HG03378 (cell line): ENCODE data around the gene CMKLR1.

Experiments used
- ATAC-seq: cut with Tn5 transposase; IDR thresholded peaks from one replicate; pipeline ENCODE4 v1.9.1; 2021; ENCODE audit warnings: mild to moderate bottlenecking, moderate library complexity; ENCODE audit not compliant: unreplicated experiment

Gene CMKLR1

DNA sequence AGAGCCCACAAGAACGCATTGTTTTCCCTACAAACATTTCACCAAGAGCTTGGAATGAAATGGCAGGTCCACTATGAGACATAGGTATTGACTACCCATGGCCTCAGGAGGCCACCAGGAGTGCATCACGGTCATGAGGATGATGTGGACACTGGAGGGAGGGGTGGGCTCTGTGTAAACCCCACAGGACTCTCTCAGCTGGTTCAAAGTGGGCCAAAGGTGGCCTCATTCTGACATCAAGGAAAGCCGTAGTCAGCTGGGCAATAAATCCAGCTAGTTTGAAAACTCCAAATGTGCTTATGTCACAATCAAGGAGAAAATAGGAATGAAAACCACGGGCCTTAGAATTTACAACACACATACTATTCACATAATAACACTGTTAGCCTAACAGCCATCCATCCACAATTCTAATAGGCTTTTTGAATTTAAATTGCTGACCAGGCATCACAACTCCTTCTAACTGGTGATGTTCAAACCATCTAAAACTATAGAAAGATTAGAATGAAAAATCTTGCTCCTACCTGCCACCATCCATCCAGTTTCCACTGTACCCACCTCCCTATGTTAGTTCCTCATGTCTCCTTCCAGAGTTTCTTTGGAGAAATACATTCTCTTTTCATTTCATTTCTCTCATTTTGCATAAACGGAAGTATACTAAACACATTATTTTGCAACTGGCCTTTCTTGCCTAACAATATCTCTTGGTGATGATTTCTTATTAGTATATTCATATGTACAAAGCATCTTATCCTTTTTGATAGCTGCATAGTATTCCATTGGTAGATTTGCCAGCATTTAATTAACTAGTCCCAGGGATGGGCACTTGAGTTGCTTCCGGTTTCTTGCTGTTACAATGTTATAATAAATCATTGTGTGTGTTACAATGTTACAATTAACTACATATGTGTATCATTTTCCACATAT is 21.5 kb downstream of the CMKLR1 start:
- ATAC-seq = no peak

DNA sequence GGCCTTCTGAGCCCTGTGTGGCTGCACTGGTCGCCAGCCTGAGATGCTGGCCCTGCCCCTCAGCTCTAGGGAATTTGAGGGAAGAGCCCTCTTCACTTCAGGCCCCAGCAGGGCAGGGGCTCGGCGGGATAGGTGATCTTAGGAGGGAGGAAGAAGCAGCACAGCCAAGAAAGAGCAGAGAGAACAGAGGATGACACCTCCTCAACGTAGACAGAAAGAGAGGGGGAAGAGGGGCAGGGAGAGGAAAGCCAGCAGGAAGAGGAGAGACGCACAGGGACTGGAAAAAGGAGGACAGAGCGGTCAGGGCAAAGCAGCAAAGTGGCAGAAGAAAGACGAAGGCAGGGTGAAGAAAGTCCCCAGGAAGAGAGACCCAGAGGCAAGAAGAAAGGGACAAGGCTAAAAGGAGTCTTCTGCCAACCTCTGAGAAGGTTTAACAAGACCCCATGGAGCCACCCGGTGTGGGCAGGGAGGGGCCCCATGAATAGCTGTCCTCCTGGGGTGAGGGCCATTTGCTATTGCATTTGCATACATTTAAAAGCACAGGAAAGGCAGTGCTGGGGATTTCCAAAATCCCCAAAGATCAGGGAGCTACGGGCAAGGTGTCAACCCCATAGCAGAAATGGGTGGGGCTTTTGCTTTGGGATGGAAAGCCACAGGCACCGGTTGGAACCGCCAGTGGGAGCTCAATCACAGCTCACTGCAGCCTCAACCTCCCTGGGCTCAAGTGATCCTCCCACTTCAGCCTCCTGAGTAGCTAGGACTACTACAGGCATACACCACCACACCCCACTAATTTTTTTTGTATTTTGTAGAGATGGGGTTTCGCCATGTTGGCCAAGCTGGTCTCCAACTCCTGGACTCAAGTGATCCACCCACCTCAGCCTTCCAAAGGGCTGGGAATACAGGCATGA is 22.7 kb downstream of the CMKLR1 start:
- no peak for ATAC-seq

DNA sequence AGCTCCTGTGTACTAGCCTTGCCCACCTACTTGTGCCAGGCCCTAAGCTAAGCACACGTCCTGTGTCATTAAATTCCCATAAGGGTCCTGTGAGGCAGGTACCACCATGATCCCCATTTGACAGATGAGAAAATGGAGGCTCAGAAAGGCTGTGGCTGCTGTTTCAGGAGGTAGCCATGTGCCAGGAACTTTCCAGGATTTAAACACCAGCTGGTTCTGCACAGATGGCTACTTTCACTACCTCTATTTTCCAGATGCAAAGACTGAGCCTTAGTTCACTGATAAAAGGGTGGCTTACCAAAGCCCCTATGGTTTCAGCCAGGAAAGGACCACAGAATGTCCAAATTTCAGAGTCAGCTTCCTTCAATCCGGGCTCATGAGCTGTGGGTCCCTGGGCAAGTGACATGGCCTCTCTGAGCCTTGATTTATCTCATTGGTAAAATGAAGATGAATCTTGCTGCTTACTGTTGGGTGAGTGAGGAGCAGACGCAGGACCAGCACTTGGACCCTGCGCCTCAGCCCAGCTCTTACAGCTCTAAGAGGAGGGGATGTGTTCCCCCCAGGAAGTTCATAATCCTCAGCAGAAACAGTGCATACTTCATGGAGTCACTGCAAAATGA is 23.5 kb downstream of the CMKLR1 start:
- ATAC-seq = no peak

DNA sequence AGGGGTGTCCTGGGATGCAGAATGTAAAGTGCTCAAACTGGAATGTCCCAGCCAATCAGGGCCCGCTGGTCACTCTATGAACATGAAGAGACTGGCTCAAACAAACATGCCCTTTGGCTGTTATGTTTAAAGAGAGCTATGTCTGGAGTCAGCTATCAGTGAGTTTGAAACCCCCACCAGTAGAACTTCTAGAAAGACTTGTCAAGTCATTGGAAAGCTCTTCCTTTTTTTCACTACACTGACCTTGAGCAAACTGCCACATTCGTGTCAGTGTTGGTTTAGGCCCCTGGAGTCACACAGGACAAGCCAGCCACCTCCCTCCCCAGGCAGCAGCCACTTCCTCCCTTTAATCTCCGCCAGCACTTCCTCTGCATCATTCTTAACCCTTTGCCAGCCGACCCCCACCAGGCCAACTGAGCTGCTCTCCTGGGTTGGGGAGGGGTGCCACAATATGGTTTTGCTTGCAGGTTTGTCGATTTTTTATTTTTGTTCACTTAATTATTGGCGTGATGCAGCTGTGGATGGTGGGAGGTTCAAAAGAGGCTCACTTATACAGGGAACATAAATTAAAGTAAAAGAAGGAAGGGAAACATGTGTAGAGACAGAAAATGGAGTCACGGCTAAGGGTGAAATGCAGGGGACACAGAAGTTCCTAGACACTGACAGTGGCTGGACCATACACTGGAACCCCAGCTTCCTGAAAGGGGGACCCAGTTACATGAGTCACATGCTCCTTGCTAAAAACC is 25.3 kb downstream of the CMKLR1 start:
- no peak for ATAC-seq

DNA sequence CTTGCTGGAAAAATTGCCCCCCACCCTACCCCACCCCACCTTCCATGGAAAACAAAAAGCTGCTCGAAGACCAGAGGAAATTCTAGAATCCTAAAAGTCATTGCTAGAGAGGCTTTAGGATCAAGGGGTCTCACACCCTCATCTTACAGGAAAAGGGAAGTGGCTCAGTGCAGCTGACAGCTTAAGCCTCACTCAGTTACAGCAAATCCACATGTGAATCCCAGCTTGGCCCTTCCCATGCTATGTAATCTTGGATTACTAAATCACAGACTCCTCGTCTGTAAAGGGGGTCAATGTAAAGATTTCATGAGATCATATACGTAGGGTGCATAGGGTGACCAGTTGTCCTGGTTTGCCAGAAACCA is 25.9 kb downstream of the CMKLR1 start:
- no peak for ATAC-seq

DNA sequence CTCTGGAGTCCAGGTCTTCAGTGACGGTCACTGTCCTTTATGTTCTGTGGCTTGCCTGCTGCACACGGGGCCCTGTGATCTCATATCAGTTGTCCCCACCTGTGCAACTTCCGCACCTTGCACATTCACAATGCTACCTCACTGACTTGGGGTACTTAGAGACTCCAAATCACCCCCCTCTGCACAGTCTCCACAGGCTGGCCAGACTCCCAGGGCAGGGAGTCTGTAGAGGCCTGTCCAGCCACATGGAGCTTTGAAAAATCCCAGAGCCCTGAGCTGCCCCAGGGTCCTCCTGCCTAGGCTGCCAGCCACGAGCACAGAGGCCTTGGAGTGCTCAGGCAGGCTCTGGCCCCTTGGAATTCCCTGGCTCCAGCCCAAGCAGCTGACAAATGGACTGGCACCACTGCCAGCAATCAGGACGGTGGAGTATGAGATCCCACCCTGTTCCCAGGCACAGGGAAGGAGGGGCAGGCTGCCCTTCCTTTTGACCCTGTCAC is 26.4 kb downstream of the CMKLR1 start:
- no peak for ATAC-seq

DNA sequence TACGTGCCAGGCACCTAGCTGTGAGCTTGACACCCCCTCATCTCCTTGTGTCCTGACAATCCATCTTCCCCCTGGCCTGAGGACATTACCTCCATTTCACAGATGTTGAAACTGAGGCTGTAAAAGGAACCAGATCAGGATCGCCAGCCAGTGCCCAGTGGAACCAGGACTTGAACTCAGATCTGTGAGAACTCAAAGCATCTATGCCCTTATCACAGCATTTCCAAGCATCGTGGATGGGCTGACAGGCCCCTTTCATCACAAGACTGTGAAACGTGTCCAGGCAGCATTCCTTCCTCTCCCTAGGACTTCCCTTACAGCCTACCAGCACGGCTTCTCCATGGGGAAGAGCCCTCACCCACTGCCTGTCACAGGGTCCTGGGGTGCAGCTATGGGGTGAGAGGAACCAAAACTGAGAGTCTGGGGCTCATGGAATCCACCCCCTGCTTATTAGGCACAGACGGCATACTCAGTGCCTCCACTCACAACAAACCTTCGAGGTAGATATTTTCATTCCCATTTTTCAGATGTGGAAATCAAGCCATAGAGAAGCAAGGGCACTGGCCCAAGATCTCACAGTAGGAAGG is 26.9 kb downstream of the CMKLR1 start:
- ATAC-seq = no peak

DNA sequence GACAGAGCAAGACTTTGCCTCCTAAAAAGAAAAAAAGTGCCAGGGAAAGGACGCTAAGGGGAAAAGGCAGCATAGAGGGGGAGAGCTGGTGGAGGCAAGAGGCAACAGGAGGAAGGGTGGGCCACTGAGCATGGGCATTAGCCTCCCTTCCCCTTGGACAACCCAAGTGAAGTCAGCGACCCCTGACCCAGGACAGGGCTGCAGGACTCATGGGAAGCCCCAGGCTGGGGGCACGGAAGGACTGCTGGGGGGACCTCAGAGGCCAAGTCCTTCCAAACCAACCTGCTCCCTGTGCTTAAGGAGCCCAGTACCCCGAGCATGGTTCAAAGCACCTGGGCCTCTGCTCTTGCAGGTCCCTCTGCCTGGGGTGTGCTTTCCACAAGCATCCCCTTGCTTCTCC is 27.5 kb downstream of the CMKLR1 start:
- no peak for ATAC-seq

DNA sequence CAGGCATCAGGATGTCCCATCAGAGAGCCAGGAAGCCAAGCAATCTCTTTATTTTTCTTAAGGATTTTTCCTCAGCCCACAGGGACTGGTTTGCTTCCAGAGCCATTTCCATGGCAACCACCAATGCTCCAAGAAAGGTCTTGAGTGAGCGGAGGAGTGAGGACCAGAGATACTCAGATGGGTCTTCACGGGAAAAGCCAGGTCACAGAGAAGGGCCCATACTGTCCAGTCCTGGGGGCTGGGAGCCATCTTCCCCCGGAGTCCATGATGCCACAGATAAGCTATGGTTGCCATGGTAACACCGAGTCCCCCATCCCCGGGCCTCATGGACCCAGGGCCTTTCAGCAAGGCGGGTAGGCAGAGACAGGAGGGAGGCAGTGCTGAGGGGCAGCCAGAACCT is 28.6 kb downstream of the CMKLR1 start:
- no peak for ATAC-seq

DNA sequence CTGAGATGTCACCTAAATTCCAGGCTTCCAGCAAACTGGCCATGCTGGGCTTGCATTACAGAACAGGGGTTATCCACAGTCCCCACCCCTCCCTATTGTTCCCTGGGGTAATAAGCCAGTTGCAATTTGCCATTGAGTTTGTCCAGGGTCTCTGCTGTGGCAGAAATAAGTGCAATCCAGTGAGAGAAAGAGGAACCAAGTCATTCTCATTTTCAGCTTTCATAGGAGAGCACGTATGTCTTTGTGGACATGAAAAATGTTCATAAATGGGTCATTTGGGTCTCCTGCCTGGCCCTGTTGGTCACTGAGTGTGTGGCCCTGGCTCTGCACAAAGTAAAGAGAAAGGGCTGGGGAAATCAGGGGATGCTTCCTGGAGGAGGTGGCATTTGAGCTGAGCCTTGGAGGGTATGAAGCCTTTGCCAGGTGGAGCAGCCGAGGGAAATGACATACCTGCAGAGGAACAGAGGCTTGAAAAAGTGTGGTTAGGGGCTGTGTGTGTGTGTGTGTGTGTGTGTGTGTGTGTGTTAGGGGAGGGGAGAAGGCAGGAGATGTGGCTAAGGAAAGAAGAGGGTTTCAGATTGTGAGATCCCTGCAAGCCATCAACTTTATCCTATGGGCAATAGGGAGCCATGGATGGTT is 29.3 kb downstream of the CMKLR1 start:
- no peak for ATAC-seq

DNA sequence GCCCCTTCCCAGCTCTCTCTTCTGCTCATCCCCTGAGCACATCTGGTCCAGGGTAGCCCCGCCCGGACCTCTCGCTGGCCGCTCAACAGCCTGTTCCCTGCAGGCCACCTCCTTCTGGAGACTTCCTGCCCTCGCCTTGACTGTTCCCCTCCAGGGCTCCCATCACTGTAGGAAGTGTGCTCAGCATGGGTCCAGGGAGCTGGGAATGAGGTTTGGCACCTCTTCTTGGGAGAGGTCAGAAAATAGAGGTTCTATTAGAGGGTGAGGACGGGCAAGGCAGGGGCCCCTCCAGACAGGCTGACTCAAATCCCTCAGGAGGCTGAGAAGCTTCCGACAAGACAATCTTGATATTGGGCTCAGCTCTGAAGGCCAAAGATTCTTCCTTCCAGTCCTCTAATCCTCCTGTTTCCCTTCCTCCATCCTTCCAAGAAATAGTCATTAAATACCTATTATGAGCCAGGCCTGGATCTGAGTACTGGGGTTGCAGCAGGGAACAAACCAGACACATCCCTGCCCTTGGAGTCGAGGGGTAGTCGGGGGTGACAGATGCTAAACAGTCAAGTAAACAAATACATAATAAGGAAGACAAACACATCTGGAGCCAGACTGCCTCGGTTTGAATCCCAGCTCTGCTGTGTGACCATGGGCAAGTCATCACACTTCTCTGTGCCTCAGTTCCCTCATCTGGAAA is 30.6 kb downstream of the CMKLR1 start:
- no peak for ATAC-seq

DNA sequence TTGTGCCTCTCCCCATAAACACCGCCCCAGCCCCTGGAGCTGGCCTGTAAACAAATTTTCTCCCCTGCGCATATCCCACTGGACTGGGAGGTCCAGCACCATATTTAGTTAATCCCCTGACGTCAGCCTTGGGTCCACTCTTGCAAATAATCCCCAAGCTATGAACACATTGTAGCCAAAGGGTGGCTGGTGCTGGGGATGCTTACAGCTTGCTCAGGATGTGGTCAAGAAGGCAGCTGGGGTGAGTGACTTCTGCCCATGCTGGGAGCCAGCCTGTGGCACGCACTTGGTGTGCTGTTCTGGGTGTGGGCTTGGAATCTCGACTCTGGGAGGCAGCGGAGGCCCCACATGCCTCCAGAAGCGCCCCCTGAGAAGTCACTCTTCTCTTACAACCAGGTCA is 32.1 kb downstream of the CMKLR1 start:
- no peak for ATAC-seq

DNA sequence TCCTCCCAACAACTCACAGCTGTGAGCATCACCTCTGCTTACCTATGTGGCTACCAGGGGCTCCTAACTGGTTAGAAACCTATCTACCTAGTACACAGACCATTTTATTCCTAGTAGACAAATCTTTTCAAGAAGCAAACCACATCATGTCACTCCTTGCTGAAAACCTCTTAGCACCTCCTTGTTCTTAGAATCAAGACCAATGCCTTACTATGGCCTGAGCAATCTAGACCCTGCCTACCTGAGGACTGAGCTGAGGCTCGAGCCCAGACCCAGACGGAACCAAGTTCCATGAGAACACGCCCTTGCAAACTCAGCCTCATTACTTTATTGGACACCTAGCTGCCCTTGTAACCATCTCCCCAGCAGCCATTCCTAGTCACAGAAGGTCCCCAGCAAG is 32.6 kb downstream of the CMKLR1 start:
- ATAC-seq = no peak

DNA sequence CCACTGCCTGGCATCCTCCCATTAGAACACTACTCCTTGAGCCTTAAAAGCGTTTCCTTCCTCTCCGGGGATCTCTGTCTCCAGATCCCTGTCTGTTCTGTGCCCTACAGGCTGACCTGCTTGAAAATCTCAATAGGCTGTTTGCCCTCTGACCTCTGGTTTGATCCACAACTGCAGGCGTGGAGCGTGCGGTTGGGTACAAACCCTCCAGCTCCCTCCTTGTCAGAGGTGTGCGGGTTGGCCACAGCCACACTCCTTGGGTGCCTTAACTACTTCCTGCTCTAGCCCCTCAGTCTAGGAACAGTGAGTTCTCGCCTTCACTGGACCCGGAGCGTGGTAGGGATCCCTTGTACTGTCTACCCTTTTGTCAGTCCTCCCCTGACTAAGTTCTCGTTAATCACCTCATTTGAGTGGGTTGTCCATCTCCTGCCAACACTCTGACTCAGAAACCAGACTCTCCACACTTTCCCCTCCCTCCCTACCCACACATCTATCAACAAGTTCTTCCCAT is 33.1 kb downstream of the CMKLR1 start:
- no peak for ATAC-seq

DNA sequence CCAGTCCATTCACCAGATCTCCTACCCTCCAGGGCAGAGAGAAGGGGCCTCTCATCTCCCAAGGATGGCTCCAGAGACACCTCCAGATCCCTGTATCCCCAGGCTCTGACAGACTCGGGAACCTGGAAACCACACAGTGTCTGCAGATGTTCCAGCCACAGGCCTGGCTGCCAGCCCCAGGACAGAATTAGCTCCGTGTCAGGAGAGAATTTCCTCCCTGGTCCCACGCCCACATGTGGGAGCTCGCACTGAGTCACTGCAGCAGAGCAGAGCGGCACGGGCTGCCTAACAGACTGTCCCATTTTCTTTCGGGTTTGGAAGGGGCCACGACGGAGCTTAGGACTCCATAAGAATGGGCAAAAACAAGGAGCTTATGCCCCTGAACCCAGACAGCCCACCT is 33.6 kb downstream of the CMKLR1 start:
- ATAC-seq = no peak

DNA sequence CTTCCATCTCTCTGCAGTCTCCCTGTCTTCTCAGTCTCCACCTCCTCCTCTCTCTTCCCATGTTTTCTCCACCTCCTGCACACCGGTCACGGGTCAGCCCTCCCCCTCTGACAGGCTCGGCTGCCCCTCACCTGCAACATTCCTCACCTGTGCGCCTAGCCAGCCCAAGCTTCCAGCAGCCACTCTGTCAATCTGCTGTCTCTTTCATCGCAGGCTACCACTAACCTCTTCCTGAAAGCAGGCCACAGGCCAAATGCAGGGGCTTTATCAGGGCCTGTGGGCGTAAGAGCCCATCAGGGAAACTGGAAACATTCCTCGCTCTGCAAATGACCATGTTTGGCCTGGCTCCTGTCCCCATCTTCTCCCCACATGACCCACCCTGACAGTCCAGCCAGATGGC is 34.5 kb downstream of the CMKLR1 start:
- ATAC-seq = no peak

DNA sequence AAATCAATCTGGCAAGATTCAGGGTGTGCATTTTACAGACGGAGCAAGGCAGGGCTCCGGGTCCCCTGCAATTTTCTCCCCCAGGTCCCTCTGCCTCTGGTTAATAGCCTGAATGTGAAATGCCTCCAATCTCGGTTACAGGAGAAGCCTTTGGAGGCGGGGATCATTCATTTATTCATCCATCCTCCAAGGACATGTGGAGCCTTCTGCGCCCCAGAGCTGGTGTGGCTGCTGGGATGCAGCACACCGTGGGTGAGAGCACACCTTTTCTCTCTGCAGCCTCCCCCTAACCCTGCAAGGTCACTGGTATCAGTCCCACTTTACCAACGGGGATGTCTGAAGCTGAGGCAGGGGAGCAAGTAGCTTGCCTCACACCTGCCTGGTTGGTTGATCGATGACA is 35.4 kb downstream of the CMKLR1 start:
- ATAC-seq = no peak

DNA sequence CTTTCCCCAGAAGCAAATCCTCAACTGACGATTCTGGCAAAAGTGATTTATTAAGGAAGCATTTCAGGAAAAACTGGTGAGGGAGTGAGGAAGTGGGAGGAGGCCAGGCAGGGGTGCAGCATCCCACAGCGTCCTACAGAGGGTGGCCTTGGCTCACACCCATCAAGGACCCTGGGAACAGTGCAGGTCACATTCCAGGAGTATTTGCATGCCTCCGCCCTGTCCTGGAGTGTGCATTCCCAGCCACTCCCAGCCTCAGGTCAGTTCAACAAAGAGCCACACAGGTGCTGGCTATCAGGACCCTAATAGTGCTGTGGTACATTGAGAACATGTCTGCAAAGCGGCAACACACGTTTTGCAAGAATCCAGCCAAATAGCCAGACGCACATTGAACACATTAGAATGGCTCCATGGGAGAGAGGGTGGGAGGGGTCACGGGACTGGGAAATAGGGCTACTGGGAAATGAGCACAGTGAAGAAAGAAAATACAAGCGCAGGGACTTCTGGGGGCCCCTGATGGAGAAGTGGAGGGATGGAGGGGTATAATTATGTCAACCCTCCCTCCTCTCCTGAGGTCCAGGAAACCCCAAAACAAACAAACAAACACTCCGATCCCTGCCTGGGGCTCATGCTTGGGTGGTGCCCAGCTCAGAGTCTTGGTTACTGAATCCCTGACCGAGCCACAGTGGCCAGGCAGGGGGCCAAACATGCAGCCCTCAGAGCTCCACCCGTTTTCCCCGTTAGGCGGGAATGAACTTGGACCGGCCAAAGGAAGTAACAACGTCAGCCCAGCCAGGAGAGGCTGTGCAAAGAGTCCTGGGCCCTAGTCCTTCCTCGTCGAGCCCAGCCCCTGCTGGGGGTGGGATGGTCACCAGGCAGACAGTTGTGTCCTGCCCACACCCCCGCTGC is 36.5 kb downstream of the CMKLR1 start:
- no peak for ATAC-seq
